Measurements from ENCODE around the gene NGF.

Gene NGF

GRCh38 chr1:115340879-115341278 is 2.8 kb upstream of the NGF start:
- in situ Hi-C loops (cut with MboI; ENCODE audit: low pct_unique_long_range_greater_than_20kb, low sequenced_read_pairs) = no loop called here

DNA sequence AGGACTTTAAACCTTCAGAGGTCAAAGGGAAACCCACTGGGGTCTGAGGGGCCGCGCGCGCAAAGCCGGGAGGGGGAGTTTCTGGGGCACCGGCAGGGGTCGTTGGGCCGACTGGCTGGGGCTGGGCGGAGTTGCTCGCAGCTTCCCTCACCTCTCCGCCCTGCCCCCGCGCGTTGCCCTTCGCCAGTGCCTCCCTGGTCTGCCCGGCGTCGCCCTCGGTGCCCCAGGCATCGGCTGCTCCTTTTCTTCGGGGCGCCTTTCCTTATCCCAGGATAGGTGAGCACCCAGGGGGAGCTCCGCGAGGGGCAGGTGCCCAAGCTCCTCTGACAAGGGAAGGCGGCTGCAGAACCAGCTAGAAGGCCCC is 390 bp upstream of the NGF start:
- in situ Hi-C loops (cut with MboI; ENCODE audit: low pct_unique_long_range_greater_than_20kb, low sequenced_read_pairs) = no loop called here
- DNase-seq = no peak

More at GRCh38 chr1:115340879-115341278, 2.8 kb upstream of the NGF start:
- no peak for DNase-seq

DNA sequence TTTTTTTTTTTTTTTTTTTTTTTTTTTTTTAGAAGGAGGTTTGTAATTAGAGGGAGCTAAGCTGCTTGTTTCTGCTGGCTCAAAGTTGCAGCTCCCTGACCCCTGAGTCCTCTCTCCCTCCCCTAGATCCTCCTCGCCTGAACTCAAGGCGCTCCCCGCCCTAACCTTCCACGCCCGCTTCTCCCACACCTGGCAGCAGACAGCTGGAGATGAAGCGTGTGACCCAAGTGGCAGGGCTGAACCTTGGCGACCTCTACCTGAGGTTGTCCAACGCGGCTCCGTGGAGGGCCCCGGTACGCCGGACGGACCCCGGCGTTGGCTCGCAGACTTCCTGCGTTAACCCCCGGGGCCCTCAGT is 795 bp downstream of the NGF start:
- DNase-seq = no peak
- in situ Hi-C loops (cut with MboI; ENCODE audit: low pct_unique_long_range_greater_than_20kb, low sequenced_read_pairs) = no loop called here

- no peak for DNase-seq
- in situ Hi-C loops (cut with MboI; ENCODE audit: low pct_unique_long_range_greater_than_20kb, low sequenced_read_pairs) = no loop called here
Measured at GRCh38 chr1:115336741-115337140, 1.3 kb downstream of the NGF start.

- in situ Hi-C loops (cut with MboI; ENCODE audit: low pct_unique_long_range_greater_than_20kb, low sequenced_read_pairs) = no loop called here
- no peak for DNase-seq
Measured at GRCh38 chr1:115332813-115333608, 5.0 kb downstream of the NGF start.

DNA sequence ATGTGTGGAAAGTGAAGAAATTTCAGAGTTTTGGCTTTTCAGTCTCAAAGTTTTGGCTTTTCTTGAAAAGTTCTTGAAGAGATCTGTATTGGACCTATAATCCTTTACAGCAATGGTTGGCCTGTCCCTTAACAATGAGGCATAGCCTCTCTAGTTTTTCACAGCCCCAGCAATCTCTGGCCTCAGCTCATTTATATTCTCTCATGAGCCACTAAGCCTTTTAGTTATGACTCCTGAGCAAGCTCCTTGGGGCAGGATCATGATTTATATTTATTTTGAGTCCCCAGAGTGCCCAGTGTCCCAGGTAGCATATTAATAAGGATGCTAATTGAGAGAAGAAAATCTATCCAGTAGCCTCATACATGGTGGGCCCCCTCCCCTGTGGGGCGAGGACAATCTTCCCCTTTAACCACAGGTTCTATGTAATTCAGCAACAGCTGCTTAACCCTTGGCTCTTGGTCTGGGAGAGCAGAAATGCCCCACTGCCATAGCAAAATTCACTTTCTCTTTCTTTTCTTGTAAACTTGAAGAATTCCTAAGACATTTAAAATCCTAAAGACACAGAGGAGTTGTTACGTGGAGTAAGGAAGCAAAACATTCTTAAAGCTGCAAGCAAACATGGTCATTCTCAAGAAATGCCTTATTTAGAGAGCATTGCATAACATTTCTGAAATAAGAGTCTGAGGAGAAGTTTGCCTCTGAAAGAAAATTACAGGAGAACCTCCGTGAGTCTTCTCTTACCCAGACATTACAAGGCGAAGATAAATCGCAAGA is 6.3 kb downstream of the NGF start:
- in situ Hi-C loops (cut with MboI; ENCODE audit: low pct_unique_long_range_greater_than_20kb, low sequenced_read_pairs) = no loop called here
- no peak for DNase-seq

DNA sequence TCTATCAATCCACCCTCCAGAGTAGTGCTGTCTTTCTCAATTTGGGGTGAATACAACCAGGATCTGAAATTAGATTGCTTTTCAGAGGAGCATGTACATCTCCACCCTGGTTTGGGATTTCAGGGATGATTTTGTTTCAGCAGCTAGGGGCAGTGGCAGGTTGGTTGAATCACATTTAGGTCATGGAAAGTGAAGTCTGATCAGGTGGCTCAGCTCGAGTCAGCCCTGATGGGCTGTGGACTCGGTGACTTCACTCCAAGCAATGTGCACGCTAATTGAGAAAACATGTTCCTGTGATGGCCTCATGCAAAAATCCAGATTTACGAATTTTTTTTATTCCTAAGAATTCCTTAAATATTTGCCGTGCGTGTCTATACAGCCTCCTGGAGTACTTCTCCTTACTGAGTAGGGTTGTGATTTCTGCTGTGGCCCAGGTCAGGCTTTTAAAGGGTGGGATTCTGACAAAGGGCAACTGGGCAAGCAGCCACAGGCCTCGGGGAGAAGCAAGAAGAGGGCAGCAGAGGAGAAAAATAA is 7.5 kb downstream of the NGF start:
- no peak for DNase-seq
- in situ Hi-C loops (cut with MboI; ENCODE audit: low pct_unique_long_range_greater_than_20kb, low sequenced_read_pairs) = no loop called here

DNA sequence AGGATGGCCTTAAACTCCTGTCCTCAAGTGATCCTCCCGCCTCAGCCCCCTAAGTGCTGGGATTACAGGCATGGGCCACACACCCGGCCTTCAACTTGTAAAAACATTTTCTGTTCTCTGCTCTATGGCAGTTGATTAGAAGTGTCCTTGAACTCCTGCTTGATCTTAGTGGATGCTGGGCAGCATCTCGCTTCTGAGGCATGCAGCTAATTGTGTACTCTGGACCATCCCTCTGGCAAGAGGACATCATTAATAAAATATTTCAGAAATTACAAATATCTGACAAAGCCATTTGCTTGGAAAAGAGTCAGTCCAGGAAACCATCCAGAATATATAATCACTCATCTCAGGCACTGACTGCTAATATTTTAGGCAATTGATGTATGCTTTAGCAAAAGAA is 8.1 kb downstream of the NGF start:
- in situ Hi-C loops (cut with MboI; ENCODE audit: low pct_unique_long_range_greater_than_20kb, low sequenced_read_pairs) = no loop called here
- no peak for DNase-seq

- DNase-seq = no peak
- in situ Hi-C loops (cut with MboI; ENCODE audit: low pct_unique_long_range_greater_than_20kb, low sequenced_read_pairs) = no loop called here
Measured at GRCh38 chr1:115327270-115327669, 10.8 kb downstream of the NGF start.

DNA sequence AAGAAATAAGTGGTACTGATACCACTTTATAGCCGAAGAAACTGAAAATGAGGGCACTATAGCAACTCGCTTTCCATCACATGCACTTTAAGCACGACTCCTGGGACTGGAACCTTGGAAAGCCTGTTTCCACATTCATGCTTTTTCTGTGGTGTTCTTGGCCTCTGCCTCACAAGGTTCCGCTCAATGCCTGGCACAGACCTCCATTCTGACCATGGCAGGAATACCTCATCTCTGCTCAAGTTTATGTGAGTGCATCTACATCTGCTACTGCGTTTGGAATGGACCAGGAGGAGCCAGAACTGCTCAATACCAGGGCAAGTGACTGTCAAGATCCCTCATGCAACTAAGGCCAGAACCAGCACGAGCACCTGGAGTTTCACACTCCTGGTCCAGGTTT is 11.6 kb downstream of the NGF start:
- no peak for DNase-seq
- in situ Hi-C loops (cut with MboI; ENCODE audit: low pct_unique_long_range_greater_than_20kb, low sequenced_read_pairs) = no loop called here

DNA sequence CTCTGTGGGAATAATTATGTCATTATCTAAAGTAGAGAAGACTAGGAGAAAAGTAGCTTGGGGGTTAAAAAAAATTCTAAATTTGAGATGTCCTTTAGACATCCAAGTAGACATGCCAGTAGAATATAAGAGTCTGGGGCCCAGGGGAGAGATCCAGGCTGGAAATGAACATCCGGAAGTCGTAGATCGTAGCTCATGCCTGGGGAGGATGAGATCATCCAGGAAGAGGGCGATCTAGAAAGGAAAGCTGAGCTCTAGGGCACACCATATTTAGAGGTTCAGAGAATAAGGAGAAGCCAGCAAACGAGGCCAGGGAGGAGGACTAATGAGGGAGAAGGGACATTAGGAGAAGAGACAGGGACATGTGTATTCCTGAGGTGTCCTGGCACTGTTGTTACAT is 12.2 kb downstream of the NGF start:
- in situ Hi-C loops (cut with MboI; ENCODE audit: low pct_unique_long_range_greater_than_20kb, low sequenced_read_pairs) = no loop called here

GRCh38 chr1:115324649-115325420 is 13.2 kb downstream of the NGF start:
- in situ Hi-C loops (cut with MboI; ENCODE audit: low pct_unique_long_range_greater_than_20kb, low sequenced_read_pairs) = no loop called here

More for the DNA sequence above, 12.2 kb downstream of the NGF start:
- no peak for DNase-seq

GRCh38 chr1:115323366-115324004 is 14.6 kb downstream of the NGF start:
- in situ Hi-C loops (cut with MboI; ENCODE audit: low pct_unique_long_range_greater_than_20kb, low sequenced_read_pairs) = no loop called here
- DNase-seq = no peak

More at GRCh38 chr1:115324649-115325420, 13.2 kb downstream of the NGF start:
- DNase-seq = no peak

DNA sequence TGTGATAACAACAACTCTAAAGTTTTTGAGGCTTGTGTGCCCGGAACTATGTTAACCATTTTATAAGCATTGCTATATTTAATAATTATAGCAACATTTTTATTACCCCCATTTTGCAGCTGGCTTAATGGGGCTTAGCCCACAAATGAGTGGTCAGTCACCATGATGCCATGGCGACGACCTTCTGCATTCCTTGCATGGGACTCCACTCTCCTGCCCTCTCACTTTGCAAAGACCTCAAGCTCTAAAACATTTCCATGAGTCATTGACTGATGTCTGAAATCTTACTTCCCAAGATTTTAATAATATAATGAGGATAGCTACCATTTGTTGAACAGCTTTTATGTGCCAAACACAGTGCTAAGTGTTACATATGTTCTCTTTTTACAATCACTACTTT is 15.4 kb downstream of the NGF start:
- no peak for DNase-seq
- in situ Hi-C loops (cut with MboI; ENCODE audit: low pct_unique_long_range_greater_than_20kb, low sequenced_read_pairs) = no loop called here

DNA sequence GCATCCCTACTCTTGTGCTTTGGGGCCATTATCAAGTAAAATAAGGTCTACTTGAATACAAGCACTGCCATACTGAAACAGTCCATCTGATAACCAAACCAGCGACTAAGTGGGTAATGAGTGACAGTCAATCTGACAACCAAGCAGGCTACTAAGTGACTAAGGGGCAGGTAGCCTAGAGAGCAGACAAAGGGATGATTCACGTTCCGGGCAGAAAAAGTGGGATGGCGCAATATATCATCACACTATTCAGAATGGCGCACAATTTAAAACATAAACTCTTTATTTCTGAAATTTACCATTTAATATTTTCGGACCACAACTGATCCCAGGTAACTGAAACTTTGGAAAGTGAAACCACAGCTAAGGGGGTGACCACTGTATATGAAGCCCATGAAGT is 17.7 kb downstream of the NGF start:
- DNase-seq = no peak

DNA sequence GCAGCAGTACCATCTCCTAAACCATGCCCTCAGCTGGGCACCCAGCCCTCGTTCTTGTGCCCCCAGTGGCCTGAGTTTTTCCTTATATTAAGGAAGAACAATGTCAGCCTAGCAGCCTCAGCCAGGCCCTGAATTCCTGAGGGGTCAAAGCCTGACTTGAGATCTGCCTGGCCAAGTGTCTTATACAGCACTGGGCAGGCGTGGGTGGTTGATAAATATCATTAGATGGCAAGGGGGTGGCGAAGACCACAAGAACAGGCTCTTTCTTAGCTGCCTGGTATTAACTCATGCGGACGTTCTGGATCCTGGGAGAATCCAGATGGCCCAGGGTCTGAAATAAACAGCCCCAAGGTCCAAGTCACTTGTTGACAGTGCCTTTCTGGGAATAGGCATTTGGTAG is 18.3 kb downstream of the NGF start:
- no peak for DNase-seq

More for the DNA sequence above, 17.7 kb downstream of the NGF start:
- in situ Hi-C loops (cut with MboI; ENCODE audit: low pct_unique_long_range_greater_than_20kb, low sequenced_read_pairs) = no loop called here

DNA sequence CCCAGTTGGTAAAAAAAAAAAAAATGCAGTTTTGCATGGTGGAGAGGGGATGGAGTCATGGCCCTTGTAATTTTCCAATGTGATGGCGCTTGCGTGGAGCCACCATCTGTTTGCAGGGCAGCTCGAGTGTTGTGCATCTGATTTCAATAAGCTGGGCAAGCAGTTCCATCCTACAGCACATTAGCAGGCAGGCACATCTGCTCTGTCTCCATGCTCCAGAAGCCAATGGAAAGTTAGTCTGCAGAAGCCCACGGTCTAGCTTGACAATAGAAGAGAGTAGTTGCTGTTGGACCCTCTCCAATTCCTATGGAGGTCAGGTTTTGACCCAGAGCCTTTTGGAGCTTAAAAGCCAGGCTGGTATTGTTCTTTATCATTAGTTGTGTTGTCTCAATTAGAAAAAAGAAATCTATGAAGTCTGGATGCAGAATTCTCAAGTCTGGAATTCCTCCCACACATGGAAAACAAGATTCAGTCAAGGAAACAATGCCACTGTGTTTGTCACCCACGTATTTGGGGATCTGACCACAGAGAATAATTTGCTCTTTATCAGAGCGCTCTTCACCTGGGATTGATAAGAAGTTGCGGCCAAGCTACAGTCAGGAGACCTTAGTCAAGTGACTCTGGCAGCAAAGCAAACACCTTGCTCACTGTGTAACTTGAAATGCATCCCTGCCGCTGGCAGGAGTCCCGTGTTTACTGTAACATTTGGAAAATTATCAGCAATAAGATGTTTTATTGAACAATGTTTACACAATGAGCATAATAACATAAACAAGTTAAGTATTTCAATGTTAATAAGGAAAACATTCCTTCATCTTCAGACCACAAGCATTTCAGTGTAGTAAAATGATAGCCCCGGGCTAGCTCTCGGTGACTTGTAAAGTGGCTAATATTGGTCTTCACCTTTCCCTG is 20.7 kb downstream of the NGF start:
- no peak for DNase-seq
- in situ Hi-C loops (cut with MboI; ENCODE audit: low pct_unique_long_range_greater_than_20kb, low sequenced_read_pairs) = no loop called here

More for the DNA sequence above, 18.3 kb downstream of the NGF start:
- in situ Hi-C loops (cut with MboI; ENCODE audit: low pct_unique_long_range_greater_than_20kb, low sequenced_read_pairs) = no loop called here

DNA sequence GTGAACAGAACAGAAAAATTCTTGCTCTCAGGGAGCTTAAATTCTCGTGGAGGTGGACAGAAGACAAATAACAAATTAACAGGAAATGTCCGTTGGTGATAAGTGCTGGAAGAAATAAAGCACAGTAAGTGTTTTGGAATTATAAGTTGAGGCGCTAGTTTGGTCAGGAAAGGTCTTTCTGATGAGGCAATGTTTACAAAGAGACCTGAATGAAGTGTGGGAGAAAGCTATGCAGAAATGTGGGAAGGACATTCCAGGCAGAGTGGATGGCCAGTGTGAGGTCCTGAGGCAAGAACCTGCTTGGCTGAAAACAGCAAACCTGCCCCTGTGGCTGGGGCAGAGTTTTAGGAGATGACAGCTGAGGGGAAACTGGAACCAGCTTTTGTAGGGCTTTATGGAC is 23.3 kb downstream of the NGF start:
- no peak for DNase-seq
- in situ Hi-C loops (cut with MboI; ENCODE audit: low pct_unique_long_range_greater_than_20kb, low sequenced_read_pairs) = no loop called here
